ENCODE measurements around the gene MAP4K1.
"Not testable (repeated sequence)": the region's sequence is repeated elsewhere in the genome, so short reads cannot be mapped to it uniquely, and the experiment has no call there.

The MAP4K1 gene

GRCh38 chr19:38635483-38636399, 18.0 kb upstream of the MAP4K1 start:
- Histone ChIP-seq H3K9me3 (ENCODE audit: low read depth, low read length) (no peaks in the 10 kb centered on the region), H3K4me3 (no peak overlapping the region), H3K9ac (ENCODE audit: insufficient read length) (no peak overlapping the region), H3K27ac (no peak overlapping the region), H3K36me3 (ENCODE audit: insufficient read depth, low read length) (peaks cover 22% of the 10 kb centered on the region)
- no peak for TF ChIP-seq EZH2 (IDR thresholded peaks at IDR 0.05)
- no peak for TF ChIP-seq FOXP2 (optimal IDR thresholded peaks at IDR 0.05; ENCODE audit: control extremely low read depth, extremely low read length, insufficient read depth)
- no peak for TF ChIP-seq POLR2AphosphoS5 (IDR thresholded peaks at IDR 0.05; ENCODE audit: borderline replicate concordance, low read depth, low read length)
- no peak for DNase-seq (ENCODE audit: low read depth, low spot score)

GRCh38 chr19:38634757-38635482, 17.2 kb upstream of the MAP4K1 start:
- TF ChIP-seq POLR2AphosphoS5 (IDR thresholded peaks at IDR 0.05; ENCODE audit: borderline replicate concordance, low read depth, low read length) = no peak
- no peak for TF ChIP-seq EZH2 (IDR thresholded peaks at IDR 0.05)
- no peak for TF ChIP-seq FOXP2 (optimal IDR thresholded peaks at IDR 0.05; ENCODE audit: control extremely low read depth, extremely low read length, insufficient read depth)
- Histone ChIP-seq H3K36me3 (ENCODE audit: insufficient read depth, low read length) (peaks cover 23% of the 10 kb centered on the region), H3K27ac (no peak overlapping the region), H3K9ac (ENCODE audit: insufficient read length) (no peak overlapping the region), H3K9me3 (ENCODE audit: low read depth, low read length) (no peaks in the 10 kb centered on the region), H3K4me3 (no peak overlapping the region)
- no peak for DNase-seq (ENCODE audit: low read depth, low spot score)

GRCh38 chr19:38632476-38633213, 14.9 kb upstream of the MAP4K1 start:
- DNase-seq (ENCODE audit: low read depth, low spot score) = no peak
- Histone ChIP-seq H3K9me3 (ENCODE audit: low read depth, low read length) (no peaks in the 10 kb centered on the region), H3K27ac (no peak overlapping the region), H3K4me3 (no peak overlapping the region), H3K9ac (ENCODE audit: insufficient read length) (no peak overlapping the region), H3K36me3 (ENCODE audit: insufficient read depth, low read length) (peaks cover 38% of the 10 kb centered on the region)
- TF ChIP-seq EZH2 (IDR thresholded peaks at IDR 0.05) (no peak), POLR2AphosphoS5 (IDR thresholded peaks at IDR 0.05; ENCODE audit: borderline replicate concordance, low read depth, low read length) (no peak), FOXP2 (optimal IDR thresholded peaks at IDR 0.05; ENCODE audit: control extremely low read depth, extremely low read length, insufficient read depth) (no peak)

GRCh38 chr19:38631811-38632475, 14.2 kb upstream of the MAP4K1 start:
- peaks cover 38% of the 10 kb centered on the region for H3K36me3 ChIP-seq (ENCODE audit: insufficient read depth, low read length)
- not testable (repeated sequence) for H3K27ac ChIP-seq; H3K4me3 ChIP-seq; DNase-seq (ENCODE audit: low read depth, low spot score); H3K9ac ChIP-seq (ENCODE audit: insufficient read length); H3K9me3 ChIP-seq (ENCODE audit: low read depth, low read length)

- not testable (repeated sequence) for H3K27ac ChIP-seq; H3K4me3 ChIP-seq; H3K9me3 ChIP-seq (ENCODE audit: low read depth, low read length); DNase-seq (ENCODE audit: low read depth, low spot score); H3K9ac ChIP-seq (ENCODE audit: insufficient read length)
- peaks cover 41% of the 10 kb centered on the region for H3K36me3 ChIP-seq (ENCODE audit: insufficient read depth, low read length)
Measured at GRCh38 chr19:38631301-38631700, 13.5 kb upstream of the MAP4K1 start.

GRCh38 chr19:38629568-38629967, 11.8 kb upstream of the MAP4K1 start:
- Histone ChIP-seq H3K36me3 (ENCODE audit: insufficient read depth, low read length) (peaks cover 36% of the 10 kb centered on the region; the same call in 1 of the 2 replicates), H3K9me3 (ENCODE audit: low read depth, low read length) (no peaks in the 10 kb centered on the region), H3K4me3 (no peak overlapping the region), H3K27ac (no peak overlapping the region), H3K9ac (ENCODE audit: insufficient read length) (no peak overlapping the region)
- no peak for TF ChIP-seq EZH2 (IDR thresholded peaks at IDR 0.05)
- no peak for TF ChIP-seq FOXP2 (optimal IDR thresholded peaks at IDR 0.05; ENCODE audit: control extremely low read depth, extremely low read length, insufficient read depth)
- TF ChIP-seq POLR2AphosphoS5 (IDR thresholded peaks at IDR 0.05; ENCODE audit: borderline replicate concordance, low read depth, low read length) = no peak
- DNase-seq (ENCODE audit: low read depth, low spot score) = no peak

GRCh38 chr19:38626401-38626800, 8.6 kb upstream of the MAP4K1 start:
- Histone ChIP-seq H3K36me3 (ENCODE audit: insufficient read depth, low read length) (peaks cover 55% of the 10 kb centered on the region), H3K4me3 (no peak overlapping the region), H3K27ac (no peak overlapping the region), H3K9ac (ENCODE audit: insufficient read length) (no peak overlapping the region), H3K9me3 (ENCODE audit: low read depth, low read length) (no peaks in the 10 kb centered on the region)
- TF ChIP-seq EZH2 (IDR thresholded peaks at IDR 0.05) (no peak), FOXP2 (optimal IDR thresholded peaks at IDR 0.05; ENCODE audit: control extremely low read depth, extremely low read length, insufficient read depth) (no peak), POLR2AphosphoS5 (IDR thresholded peaks at IDR 0.05; ENCODE audit: borderline replicate concordance, low read depth, low read length) (no peak)
- no peak for DNase-seq (ENCODE audit: low read depth, low spot score)

- H3K36me3 ChIP-seq (ENCODE audit: insufficient read depth, low read length) = peaks cover 67% of the 10 kb centered on the region
- TF ChIP-seq POLR2AphosphoS5 (IDR thresholded peaks at IDR 0.05; ENCODE audit: borderline replicate concordance, low read depth, low read length) (0 out of 2 replicates have a peak, but pooled peaks have one; percentile 6), FOXP2 (optimal IDR thresholded peaks at IDR 0.05; ENCODE audit: control extremely low read depth, extremely low read length, insufficient read depth) (no peak)
- no peak overlapping the region for H3K27ac ChIP-seq
- DNase-seq (ENCODE audit: low read depth, low spot score) = no peak
- H3K9me3 ChIP-seq (ENCODE audit: low read depth, low read length) = no peaks in the 10 kb centered on the region
- no peak overlapping the region for H3K9ac ChIP-seq (ENCODE audit: insufficient read length)
- no peak overlapping the region for H3K4me3 ChIP-seq
Measured at GRCh38 chr19:38624822-38625221, 7.1 kb upstream of the MAP4K1 start.

All from SK-N-MC (cell line).